Testis (tissue), 2 donors: ENCODE measurements around the gene AIFM3.
"Not testable (repeated sequence)": the region's sequence is repeated elsewhere in the genome, so short reads cannot be mapped to it uniquely, and the experiment has no call there.

Source experiments
- CTCF ChIP-seq, 3 experiments: fragments of 450-650 bp in 2 of 3; fragments of 200-600 bp in 1 of 3; sonication (generic) in 1 of 3; IDR thresholded peaks; one replicate each; pipeline ENCODE4 v1.5.1; 2016 to 2019; ENCODE audit warnings: antibody characterized with exemption in 3 of 3, mild to moderate bottlenecking in 2 of 3, moderate library complexity in 1 of 3
- POLR2A ChIP-seq: fragments of 450-650 bp; IDR thresholded peaks from one replicate; pipeline ENCODE4 v1.6.1; 2017; ENCODE audit warnings: antibody characterized with exemption, mild to moderate bottlenecking, moderate library complexity

GRCh38 chr22:20972014-20972694, 5.1 kb downstream of the AIFM3 start:
- TF ChIP-seq CTCF (IDR thresholded peaks at IDR 0.05); POLR2A: not testable (repeated sequence)
